Activated naive CD8-positive, alpha-beta T cell treated with anti-CD3 and anti-CD28 coated beads, Interleukin-2, amount 50 U/mL, for 16 hours (primary cell): ENCODE results near the gene MPIG6B.
A peak's percentile ranks its signal among the peaks of the same experiment; 100 is the strongest.

Experiments
- DNase-seq: peaks from one replicate; pipeline ENCODE4 v3.0.0-alpha.2; 2020; ENCODE audit warnings: low read depth, low spot score

MPIG6B gene

DNA sequence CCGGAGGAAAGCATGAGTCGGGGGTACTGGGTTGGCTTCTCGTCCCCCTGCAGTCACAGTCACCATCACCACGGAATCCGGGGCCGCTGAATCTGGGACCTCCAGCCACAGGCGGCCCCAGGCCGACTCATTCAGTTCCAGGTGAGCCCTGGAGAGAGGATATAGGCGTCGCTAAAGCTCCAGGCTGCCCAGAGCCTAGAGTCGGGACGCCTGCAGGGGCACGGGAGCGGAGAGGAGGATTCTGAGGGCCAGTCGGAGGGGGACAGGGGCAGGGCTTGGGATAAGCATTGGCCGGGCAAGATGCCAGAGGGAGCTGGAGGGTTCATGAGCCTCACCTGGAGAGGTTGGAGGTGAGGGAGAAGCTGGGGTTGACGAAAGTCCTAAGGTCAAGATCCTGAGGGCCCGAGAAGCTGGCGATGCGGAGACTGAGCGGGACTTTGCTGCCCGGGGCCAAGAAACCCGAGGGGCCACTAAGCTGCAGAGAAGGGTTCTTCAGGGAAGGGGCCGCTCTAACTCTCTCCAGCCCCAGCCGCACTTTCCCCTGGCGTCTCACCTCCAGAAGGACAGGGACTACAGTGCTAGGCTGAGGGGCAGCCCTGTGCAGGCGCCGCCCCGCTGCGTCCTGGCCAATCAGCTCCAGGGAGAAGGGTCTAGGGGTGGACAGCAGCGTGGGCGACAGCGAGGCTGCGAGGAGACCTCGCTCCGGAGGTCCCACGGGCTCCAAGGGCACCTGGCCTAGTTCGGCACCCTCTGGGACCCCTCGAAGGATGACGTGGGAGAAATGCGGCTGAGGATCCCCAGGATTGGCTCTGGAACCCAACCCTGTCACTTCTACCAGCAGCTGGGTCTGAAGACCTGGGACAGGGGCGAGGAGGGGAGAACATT lies 43.0 kb downstream of the MPIG6B start:
- no peak for DNase-seq

DNA sequence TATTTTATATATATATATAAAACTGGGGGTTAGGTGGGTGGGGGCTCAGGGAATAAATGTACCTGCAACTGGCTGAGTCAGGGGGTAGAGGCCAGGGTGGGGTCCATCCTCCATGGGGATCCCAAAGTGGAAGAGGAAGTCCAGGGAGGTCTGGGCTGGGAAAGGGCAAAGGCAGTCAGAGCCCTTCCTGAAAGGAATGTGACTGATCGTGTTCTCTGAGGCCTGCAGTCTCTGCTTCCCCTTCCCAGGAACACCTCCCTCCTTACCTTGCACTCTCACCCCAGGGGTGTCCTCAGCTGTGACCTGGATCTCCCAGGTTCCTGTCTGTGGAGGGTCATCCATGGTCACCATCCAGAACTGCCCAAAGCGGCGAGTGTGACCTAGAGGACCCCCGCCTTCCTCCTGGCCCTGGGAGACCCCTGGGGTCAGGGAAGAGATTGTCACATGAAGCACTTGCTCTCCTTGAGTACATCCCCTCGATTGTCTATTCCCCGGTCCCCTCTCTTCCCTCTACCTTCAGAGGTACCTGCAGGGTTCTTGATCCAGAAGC lies 44.0 kb downstream of the MPIG6B start:
- DNase-seq: no peak

GRCh38 chr6:31768363-31769257 lies 45.4 kb downstream of the MPIG6B start:
- DNase-seq: no peak

DNA sequence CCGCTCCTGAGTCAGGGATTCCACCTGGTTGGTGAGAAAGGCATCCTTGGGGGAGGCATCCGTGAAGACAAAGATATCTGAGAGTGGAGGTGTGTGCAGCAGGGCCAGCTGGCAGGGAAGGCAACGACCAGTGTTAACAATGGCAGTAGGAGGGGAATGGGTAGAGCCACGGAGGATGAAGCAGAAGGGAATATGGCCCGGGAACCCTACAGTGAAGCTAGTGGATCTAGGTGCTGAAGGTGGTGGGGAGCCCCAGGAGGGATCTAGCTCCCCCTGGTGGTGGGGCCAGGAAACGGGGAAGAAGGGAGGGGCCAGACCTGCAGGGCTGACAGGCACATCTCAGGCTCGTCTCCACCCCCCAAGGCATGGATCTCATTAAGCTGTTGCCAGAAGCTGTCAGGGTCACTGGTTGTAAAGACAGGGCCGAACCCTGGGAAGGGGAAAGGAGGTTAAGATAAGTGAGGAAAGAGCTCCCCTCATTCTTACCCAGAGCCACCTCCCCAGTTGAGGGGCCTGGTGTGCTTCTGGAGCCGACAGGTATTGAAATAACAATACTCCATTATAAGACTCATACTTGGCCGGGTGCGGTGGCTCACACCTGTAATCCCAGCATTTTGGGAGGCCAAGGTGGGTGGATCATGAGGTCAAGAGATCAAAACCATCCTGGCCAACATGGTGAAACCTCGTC lies 46.7 kb downstream of the MPIG6B start:
- peak; percentile 52 for DNase-seq

DNA sequence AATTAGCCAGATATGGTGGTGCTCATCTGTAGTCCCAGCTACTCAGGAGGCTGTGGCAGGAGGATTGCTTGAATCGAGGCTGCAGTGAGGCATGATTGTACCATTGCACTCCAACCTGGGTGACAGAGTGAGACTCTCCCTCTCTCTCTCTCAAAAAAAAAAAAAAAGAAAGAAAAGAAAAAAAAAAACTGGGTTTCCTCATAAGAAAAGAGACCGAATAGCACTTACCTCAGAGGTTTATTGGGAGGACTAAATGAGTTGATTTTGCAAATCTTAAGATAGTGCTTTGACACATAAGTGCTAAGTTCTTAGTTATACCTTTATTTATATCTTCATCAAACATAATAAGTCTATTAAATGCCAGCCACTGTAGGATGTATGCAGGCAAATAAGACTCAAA lies 47.7 kb downstream of the MPIG6B start:
- no peak for DNase-seq

DNA sequence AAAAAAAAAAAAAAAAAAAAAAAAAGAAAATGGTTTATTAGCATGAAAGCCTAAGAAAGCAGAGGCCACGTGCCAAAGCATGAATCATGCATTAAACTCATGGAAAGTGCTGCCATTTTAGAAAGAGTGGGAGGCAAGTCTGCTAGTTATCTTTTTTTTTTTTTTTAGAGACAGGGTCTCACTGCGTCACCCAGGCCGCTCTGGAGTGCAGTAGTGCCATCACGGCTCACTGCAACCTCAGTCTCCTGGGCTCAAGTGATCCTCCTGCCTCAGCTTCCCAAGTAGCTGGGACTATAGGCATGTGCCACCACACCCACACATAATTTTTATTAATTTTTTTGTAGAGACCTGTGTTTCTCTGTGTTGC lies 48.8 kb downstream of the MPIG6B start:
- no peak for DNase-seq

DNA sequence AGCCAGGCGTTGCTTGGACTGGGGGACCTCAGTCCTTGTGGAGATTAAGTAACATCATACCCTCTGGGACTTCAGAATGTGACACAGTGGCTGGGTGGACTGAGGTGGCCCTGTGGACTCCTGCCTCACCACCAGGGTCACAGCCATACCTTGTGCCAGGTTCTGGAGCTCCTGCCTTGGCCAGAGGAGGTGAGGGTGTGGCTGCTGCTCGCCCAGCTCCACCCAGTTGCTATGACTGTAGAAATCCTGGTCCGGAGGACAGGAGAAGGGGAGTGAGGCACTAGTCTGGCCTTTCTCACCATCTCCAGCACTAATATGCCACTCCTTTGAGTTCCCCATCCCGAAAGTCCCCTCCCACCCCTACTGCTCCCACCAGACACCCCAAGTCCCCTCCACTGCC lies 52.0 kb downstream of the MPIG6B start:
- no peak for DNase-seq

GRCh38 chr6:31775633-31776484 lies 52.7 kb downstream of the MPIG6B start:
- DNase-seq: no peak
